ENCODE measurements around the gene VPS13D. TPM values are rescaled to one million over a fixed set of nuclear protein-coding genes. Genes with fewer than 3 reads are reported as not detected.

Gene VPS13D
- polyA plus RNA-seq, 1 experiment, result 22.3 TPM

DNA sequence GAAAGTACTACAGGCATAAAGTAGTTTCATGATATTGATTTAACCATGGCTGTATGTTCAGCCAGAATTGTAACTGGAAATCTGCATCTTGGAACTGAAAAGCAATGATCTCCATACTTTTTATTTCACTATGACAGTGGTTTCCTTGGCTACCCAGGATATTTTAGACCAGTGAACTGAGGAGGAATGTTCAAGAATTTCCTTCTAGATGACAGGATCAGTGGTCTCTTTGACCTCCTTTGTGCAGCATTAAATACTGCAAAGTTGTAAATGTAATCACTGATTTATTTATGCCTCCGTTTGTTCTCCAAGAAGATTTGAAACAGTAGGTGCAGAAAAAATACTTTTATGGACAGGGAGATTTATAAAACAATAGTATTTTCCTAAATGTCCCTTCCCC lies 39.5 kb downstream of the VPS13D start:
- Histone ChIP-seq H3K36me3 (ENCODE audit: control insufficient read depth, insufficient read depth, low read length) (peaks cover 6% of the 10 kb centered on the region), H3K27me3 (ENCODE audit: control insufficient read depth, insufficient read depth, low read length) (no peaks in the 10 kb centered on the region), H3K4me3 (ENCODE audit: low read depth, low read length) (no peak overlapping the region)
- no peak for DNase-seq (ENCODE audit: low read depth)
- ChIA-PET CTCF (no interaction called here), POLR2A (no interaction called here)
- TF ChIP-seq, protein P1, sequence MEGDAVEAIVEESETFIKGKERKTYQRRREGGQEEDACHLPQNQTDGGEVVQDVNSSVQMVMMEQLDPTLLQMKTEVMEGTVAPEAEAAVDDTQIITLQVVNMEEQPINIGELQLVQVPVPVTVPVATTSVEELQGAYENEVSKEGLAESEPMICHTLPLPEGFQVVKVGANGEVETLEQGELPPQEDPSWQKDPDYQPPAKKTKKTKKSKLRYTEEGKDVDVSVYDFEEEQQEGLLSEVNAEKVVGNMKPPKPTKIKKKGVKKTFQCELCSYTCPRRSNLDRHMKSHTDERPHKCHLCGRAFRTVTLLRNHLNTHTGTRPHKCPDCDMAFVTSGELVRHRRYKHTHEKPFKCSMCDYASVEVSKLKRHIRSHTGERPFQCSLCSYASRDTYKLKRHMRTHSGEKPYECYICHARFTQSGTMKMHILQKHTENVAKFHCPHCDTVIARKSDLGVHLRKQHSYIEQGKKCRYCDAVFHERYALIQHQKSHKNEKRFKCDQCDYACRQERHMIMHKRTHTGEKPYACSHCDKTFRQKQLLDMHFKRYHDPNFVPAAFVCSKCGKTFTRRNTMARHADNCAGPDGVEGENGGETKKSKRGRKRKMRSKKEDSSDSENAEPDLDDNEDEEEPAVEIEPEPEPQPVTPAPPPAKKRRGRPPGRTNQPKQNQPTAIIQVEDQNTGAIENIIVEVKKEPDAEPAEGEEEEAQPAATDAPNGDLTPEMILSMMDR (IDR thresholded peaks at IDR 0.05; ENCODE audit: insufficient read depth, low read depth, low read length), result no peak

DNA sequence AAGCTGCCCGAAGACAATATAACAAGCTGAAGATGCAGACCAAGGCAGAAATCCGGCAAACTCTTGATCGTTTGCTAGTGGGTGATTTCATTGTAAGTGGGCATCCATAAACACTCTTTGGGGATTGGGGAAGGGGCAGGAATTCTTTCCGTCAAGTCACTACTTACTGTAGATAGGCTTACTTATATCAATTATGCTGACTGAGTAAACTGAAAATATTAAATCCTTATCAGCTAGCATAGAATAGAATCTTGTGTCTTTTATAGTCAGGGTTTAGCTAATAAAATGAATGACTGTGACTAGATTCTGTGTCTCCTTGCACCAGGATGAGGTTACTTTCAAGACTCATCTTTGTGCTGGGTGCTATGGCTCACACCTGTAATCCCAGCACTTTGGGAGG lies 41.2 kb downstream of the VPS13D start:
- POLR2A ChIA-PET, result no interaction called here
- peaks cover 9% of the 10 kb centered on the region for H3K36me3 ChIP-seq (ENCODE audit: control insufficient read depth, insufficient read depth, low read length)
- TF ChIP-seq, protein P1 (IDR thresholded peaks at IDR 0.05; ENCODE audit: insufficient read depth, low read depth, low read length), result no peak
- H3K4me3 ChIP-seq (ENCODE audit: low read depth, low read length), result no peak overlapping the region
- DNase-seq (ENCODE audit: low read depth), result no peak
- no peaks in the 10 kb centered on the region for H3K27me3 ChIP-seq (ENCODE audit: control insufficient read depth, insufficient read depth, low read length)
- CTCF ChIA-PET, result interaction anchor here (0.9 to 9.5 kb wide), 4 partner anchors 20 to 387 kb away, joined by 3 to 64 read pairs (median 4); no protein-coding TSS in a partner anchor

DNA sequence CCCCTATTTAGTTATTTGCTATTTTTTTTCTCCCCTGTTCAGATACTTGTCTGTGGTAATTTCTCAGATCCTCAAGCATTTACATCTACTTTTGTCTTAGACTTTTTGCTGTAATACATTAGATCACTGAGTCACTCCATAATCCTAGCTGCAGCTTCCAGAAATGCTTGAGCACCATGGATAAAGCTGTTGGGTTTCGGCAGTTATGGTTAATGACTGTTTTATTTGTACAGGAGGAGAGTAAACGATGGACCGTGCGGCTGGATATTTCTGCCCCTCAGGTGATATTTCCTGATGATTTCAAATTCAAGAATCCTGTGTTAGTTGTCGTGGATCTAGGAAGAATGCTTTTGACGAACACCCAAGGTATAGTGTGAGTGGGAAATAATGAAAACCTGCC lies 42.9 kb downstream of the VPS13D start:
- POLR2A ChIA-PET, result no interaction called here

DNA sequence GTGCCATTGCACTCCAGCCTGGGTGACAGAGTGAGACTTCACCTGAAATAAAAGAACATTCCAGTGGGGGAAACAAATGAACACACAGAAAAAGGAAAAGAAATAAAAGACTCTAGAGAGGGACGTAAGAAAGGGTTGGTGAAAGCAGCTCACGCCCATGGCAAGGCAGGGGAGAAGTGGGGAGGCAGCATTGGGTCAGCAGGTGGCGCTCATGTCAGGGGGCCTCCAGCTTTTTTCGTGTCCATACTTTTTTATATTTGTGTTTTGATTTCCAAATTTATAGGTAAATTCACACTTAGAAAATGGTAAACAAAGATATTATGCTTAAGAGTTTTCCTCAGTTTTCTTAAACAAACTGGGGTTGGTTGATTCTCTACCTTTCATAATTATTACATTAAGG lies 45.5 kb downstream of the VPS13D start:
- H3K27me3 ChIP-seq (ENCODE audit: control insufficient read depth, insufficient read depth, low read length), result no peaks in the 10 kb centered on the region
- peaks cover 19% of the 10 kb centered on the region for H3K36me3 ChIP-seq (ENCODE audit: control insufficient read depth, insufficient read depth, low read length)
- DNase-seq (ENCODE audit: low read depth), result no peak
- POLR2A ChIA-PET, result no interaction called here
- H3K4me3 ChIP-seq (ENCODE audit: low read depth, low read length), result no peak overlapping the region
- CTCF ChIA-PET, result interaction anchor here (0.9 to 9.5 kb wide), 19 partner anchors 9 to 383 kb away, joined by 3 to 64 read pairs (median 6); no protein-coding TSS in a partner anchor
- TF ChIP-seq, protein P1 (IDR thresholded peaks at IDR 0.05; ENCODE audit: insufficient read depth, low read depth, low read length), result peak; percentile 82

More for the DNA sequence above, 42.9 kb downstream of the VPS13D start:
- CTCF ChIA-PET, result interaction anchor here (0.7 to 9.5 kb wide), 9 partner anchors 9 to 1149 kb away, joined by 3 to 64 read pairs (median 4); no protein-coding TSS in a partner anchor
- no peak for DNase-seq (ENCODE audit: low read depth)
- TF ChIP-seq, protein P1 (IDR thresholded peaks at IDR 0.05; ENCODE audit: insufficient read depth, low read depth, low read length), result no peak
- peaks cover 15% of the 10 kb centered on the region for H3K36me3 ChIP-seq (ENCODE audit: control insufficient read depth, insufficient read depth, low read length)
- no peaks in the 10 kb centered on the region for H3K27me3 ChIP-seq (ENCODE audit: control insufficient read depth, insufficient read depth, low read length)
- no peak overlapping the region for H3K4me3 ChIP-seq (ENCODE audit: low read depth, low read length)

DNA sequence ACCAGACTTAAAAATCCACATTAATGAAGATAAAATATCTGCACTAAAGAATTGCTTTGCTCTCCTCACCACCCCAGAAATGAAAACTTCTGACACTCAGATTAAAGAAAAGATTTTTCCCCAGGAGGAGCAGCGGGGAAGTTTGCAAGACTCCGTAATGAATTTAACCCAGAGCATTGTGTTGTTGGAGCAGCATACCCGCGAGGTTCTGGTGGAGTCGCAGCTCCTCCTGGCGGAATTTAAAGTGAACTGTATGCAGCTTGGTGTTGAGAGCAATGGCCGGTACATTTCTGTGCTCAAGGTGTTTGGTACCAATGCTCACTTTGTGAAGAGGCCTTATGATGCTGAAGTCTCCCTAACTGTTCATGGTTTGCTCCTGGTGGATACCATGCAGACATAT lies 46.4 kb downstream of the VPS13D start:
- CTCF ChIA-PET, result interaction anchor here (0.7 to 9.5 kb wide), 19 partner anchors 8 to 382 kb away, joined by 3 to 64 read pairs (median 5); no protein-coding TSS in a partner anchor
- no peaks in the 10 kb centered on the region for H3K27me3 ChIP-seq (ENCODE audit: control insufficient read depth, insufficient read depth, low read length)
- peaks cover 19% of the 10 kb centered on the region for H3K36me3 ChIP-seq (ENCODE audit: control insufficient read depth, insufficient read depth, low read length)
- no peak overlapping the region for H3K4me3 ChIP-seq (ENCODE audit: low read depth, low read length)
- TF ChIP-seq, protein P1 (IDR thresholded peaks at IDR 0.05; ENCODE audit: insufficient read depth, low read depth, low read length), result peak; percentile 61
- no peak for DNase-seq (ENCODE audit: low read depth)
- POLR2A ChIA-PET, result no interaction called here
